ENCODE results near the gene INSR. TPM values are rescaled to one million over a fixed set of nuclear protein-coding genes. Genes with fewer than 3 reads are reported as not detected.
"Not testable (repeated sequence)": the region's sequence is repeated elsewhere in the genome, so short reads cannot be mapped to it uniquely, and the experiment has no call there.

The INSR gene
- total RNA-seq, 1 donor from 2014 or later: 37.3 TPM

- H3K4me1 ChIP-seq: peaks cover 18% of the 10 kb centered on the region
- TF ChIP-seq, protein P1, sequence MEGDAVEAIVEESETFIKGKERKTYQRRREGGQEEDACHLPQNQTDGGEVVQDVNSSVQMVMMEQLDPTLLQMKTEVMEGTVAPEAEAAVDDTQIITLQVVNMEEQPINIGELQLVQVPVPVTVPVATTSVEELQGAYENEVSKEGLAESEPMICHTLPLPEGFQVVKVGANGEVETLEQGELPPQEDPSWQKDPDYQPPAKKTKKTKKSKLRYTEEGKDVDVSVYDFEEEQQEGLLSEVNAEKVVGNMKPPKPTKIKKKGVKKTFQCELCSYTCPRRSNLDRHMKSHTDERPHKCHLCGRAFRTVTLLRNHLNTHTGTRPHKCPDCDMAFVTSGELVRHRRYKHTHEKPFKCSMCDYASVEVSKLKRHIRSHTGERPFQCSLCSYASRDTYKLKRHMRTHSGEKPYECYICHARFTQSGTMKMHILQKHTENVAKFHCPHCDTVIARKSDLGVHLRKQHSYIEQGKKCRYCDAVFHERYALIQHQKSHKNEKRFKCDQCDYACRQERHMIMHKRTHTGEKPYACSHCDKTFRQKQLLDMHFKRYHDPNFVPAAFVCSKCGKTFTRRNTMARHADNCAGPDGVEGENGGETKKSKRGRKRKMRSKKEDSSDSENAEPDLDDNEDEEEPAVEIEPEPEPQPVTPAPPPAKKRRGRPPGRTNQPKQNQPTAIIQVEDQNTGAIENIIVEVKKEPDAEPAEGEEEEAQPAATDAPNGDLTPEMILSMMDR (IDR thresholded peaks at IDR 0.05): no peak
- no peak overlapping the region for H3K4me3 ChIP-seq
- DNase-seq: no peak
- intact Hi-C loops (cut with DNase I): no loop called here
- peak; percentile 77 to 78 for ATAC-seq
- no peaks in the 10 kb centered on the region for H3K36me3 ChIP-seq
- H3K9me3 ChIP-seq: no peaks in the 10 kb centered on the region
- H3K27me3 ChIP-seq (ENCODE audit: low read depth): no peaks in the 10 kb centered on the region
- H3K27ac ChIP-seq: no peak overlapping the region
These were observed 82.8 kb downstream of the INSR start for GRCh38 chr19:7211191-7211951.

DNA sequence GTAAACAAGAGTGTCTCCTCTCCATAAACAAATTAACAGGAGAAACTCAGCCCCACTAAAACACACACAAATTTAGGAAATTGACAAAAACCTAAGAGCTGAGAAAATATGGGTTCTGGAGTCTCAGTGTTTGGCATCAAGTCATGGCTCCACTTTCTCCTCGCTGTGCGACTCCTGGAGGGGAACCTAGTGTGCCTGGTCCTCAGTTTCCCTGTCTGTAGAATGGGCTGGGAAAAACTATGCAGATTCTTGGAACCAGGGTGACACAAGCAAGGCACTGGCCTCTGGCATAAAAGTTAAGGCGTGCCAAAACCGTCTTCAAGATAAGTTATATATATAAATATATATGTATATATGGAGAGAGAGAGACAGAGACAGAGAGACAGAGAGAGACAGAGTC is 83.9 kb downstream of the INSR start:
- TF ChIP-seq, protein P1 (IDR thresholded peaks at IDR 0.05): no peak
- Histone ChIP-seq H3K4me1 (peaks cover 18% of the 10 kb centered on the region), H3K4me3 (no peak overlapping the region), H3K27ac (no peak overlapping the region), H3K36me3 (no peaks in the 10 kb centered on the region), H3K27me3 (ENCODE audit: low read depth) (no peaks in the 10 kb centered on the region), H3K9me3 (no peaks in the 10 kb centered on the region)
- DNase-seq: no peak
- no peak for ATAC-seq
- intact Hi-C loops (cut with DNase I): no loop called here

- H3K36me3 ChIP-seq; intact Hi-C loops (cut with DNase I): not testable (repeated sequence)
These were observed 84.5 kb downstream of the INSR start for GRCh38 chr19:7209597-7210325.

DNA sequence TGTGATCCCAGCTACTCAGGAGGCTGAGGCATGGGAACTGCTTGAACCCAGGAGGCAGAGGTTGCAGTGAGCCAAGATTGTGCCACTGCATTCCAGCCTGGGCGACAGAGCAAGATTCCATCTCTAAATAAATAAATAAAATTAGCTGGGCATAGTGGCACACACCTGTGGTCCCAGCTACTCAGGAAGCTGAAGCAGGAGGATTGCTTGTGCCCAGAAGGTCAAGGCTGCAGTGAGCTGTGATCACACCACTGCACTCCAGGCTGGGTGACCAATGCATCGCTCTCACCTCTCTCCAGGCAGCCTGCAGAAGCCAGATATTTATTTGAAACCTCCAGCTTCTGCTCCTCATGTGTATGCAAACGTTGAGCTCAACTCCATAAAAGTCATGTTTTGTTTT is 85.2 kb downstream of the INSR start:
- peaks cover 16% of the 10 kb centered on the region for H3K4me1 ChIP-seq
- DNase-seq; H3K36me3 ChIP-seq; H3K27me3 ChIP-seq (ENCODE audit: low read depth); H3K4me3 ChIP-seq; ATAC-seq; H3K27ac ChIP-seq; intact Hi-C loops (cut with DNase I); H3K9me3 ChIP-seq: not testable (repeated sequence)

More at GRCh38 chr19:7209597-7210325, 84.5 kb downstream of the INSR start:
- H3K27me3 ChIP-seq (ENCODE audit: low read depth); DNase-seq; H3K4me3 ChIP-seq; H3K27ac ChIP-seq; ATAC-seq; H3K9me3 ChIP-seq: not testable (repeated sequence)
- peaks cover 18% of the 10 kb centered on the region for H3K4me1 ChIP-seq

DNA sequence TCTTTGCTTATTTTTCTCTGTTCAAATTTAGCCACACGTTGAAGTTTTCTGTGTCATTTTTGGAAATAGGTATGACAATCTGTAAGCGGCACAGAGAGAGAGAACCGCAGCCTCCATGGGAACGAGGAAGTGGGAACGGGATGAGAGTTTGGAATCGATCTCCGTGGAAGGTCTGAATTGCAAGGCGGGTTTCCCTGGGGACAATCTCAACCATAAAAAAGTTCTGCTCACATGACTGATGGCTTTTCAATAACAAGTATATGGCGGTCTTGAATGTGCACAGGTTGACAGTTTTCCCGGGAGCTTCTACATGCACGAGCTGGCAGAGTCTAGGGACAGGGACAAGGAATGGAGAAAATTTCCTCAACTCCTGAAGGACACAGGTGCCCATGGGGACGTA is 90.9 kb downstream of the INSR start:
- H3K27ac ChIP-seq: no peak overlapping the region
- H3K9me3 ChIP-seq: no peaks in the 10 kb centered on the region
- H3K4me1 ChIP-seq: peaks cover 8% of the 10 kb centered on the region
- ATAC-seq (no peak), DNase-seq (no peak)
- no peaks in the 10 kb centered on the region for H3K27me3 ChIP-seq (ENCODE audit: low read depth)
- TF ChIP-seq, protein P1 (IDR thresholded peaks at IDR 0.05): no peak
- no peak overlapping the region for H3K4me3 ChIP-seq
- no peaks in the 10 kb centered on the region for H3K36me3 ChIP-seq
- intact Hi-C loops (cut with DNase I): no loop called here

GRCh38 chr19:7202888-7203287 is 91.3 kb downstream of the INSR start:
- no peak overlapping the region for H3K27ac ChIP-seq

More at GRCh38 chr19:7202888-7203287, 91.3 kb downstream of the INSR start:
- DNase-seq (no peak), ATAC-seq (no peak)
- H3K4me3 ChIP-seq: no peak overlapping the region
- no peaks in the 10 kb centered on the region for H3K9me3 ChIP-seq
- peaks cover 8% of the 10 kb centered on the region for H3K4me1 ChIP-seq
- TF ChIP-seq, protein P1 (IDR thresholded peaks at IDR 0.05): no peak
- H3K27me3 ChIP-seq (ENCODE audit: low read depth): no peaks in the 10 kb centered on the region
- no peaks in the 10 kb centered on the region for H3K36me3 ChIP-seq
- intact Hi-C loops (cut with DNase I): no loop called here
